Upper lobe of left lung (tissue), 6 donors: Measurements from ENCODE around the gene NBAS. TPM values are rescaled to one million over a fixed set of nuclear protein-coding genes. Genes with fewer than 3 reads are reported as not detected.

Experiments
- ATAC-seq, 2 donors: fragments of 200-7000 bp; cut with Tn5 transposase; one replicate each; pipeline ENCODE4 v1.9.1; 2022; ENCODE audit warnings: mild to moderate bottlenecking in 2 of 2, moderate library complexity in 2 of 2; ENCODE audit not compliant: low FRiP score in 2 of 2
- DNase-seq, 2 donors: peaks; one replicate each; pipeline ENCODE4 v3.0.0-alpha.2; 2019 to 2020
- H3K27ac ChIP-seq, 4 donors: fragments of 200-600 bp; sonication (generic); one replicate each; pipeline ENCODE4 v1.5.1; 2016 to 2019
- H3K27me3 ChIP-seq, 4 donors: fragments of 200-600 bp; sonication (generic); one replicate each; pipeline ENCODE4 v1.5.1; 2017 to 2019
- H3K36me3 ChIP-seq, 4 donors: fragments of 200-600 bp; sonication (generic); one replicate each; pipeline ENCODE4 v1.5.1; 2016 to 2019
- H3K4me1 ChIP-seq, 4 donors: fragments of 200-600 bp; sonication (generic); one replicate each; pipeline ENCODE4 v1.5.1; 2018 to 2019
- H3K4me3 ChIP-seq, 4 donors: fragments of 200-600 bp; sonication (generic); one replicate each; pipeline ENCODE4 v1.5.1; 2017 to 2019; ENCODE audit warnings: mild to moderate bottlenecking in 2 of 4, moderate library complexity in 1 of 4
- H3K9me3 ChIP-seq, 4 donors: fragments of 200-600 bp; sonication (generic); one replicate each; pipeline ENCODE4 v1.5.1; 2018 to 2019
- EP300 ChIP-seq, 4 donors: sonication (generic); formaldehyde crosslinking; IDR thresholded peaks; one replicate each; pipeline ENCODE4 v1.5.1; 2017; ENCODE audit warnings: antibody characterized with exemption in 4 of 4, control low read depth in 2 of 4
- POLR2A ChIP-seq, 4 donors: fragments of 450-650 bp; IDR thresholded peaks; one replicate each; pipeline ENCODE4 v1.5.1; 2016 to 2017; ENCODE audit warnings: antibody characterized with exemption in 4 of 4, mild to moderate bottlenecking in 2 of 4
- POLR2AphosphoS5 ChIP-seq, 2 donors: sonication (generic); formaldehyde crosslinking; IDR thresholded peaks; one replicate each; pipeline ENCODE4 v1.5.1; 2017; ENCODE audit warnings: antibody characterized with exemption in 2 of 2
- WGBS, 2 donors: methylation state at CpG; one replicate each; pipeline ENCODE4 v1.1.5; 2017 to 2018; 5-methylcytosine and 5-hydroxymethylcytosine counted together
- total RNA-seq, 6 donors: library from RNA; depleted of rRNA in 4 of 6; stranded (reverse); fragments of >200 nt in 4 of 6; gene quantifications; one replicate each; pipeline versions ENCODE4 v1.1.0 to v1.2.1, GENCODE V29; 2016 to 2021
- TF ChIP-seq, protein P1 (sequence below), 6 experiments: fragments of 450-650 bp in 4 of 6; fragments of 200-600 bp in 2 of 6; sonication (generic) in 2 of 6; IDR thresholded peaks; one replicate each; pipeline ENCODE4 v1.5.1; 2016 to 2019; ENCODE audit warnings: antibody characterized with exemption in 6 of 6
- donor health status: DM: no; HTN: no; CAD: no; lungs with moderate emphysema.
- donor health status: DM: no; HTN: yes; CAD: no; lungs with severe emphysema.

Gene NBAS
- total RNA-seq, 6 donors from 2014 or later = 33.2 to 75.5 (median 43.1) TPM

DNA sequence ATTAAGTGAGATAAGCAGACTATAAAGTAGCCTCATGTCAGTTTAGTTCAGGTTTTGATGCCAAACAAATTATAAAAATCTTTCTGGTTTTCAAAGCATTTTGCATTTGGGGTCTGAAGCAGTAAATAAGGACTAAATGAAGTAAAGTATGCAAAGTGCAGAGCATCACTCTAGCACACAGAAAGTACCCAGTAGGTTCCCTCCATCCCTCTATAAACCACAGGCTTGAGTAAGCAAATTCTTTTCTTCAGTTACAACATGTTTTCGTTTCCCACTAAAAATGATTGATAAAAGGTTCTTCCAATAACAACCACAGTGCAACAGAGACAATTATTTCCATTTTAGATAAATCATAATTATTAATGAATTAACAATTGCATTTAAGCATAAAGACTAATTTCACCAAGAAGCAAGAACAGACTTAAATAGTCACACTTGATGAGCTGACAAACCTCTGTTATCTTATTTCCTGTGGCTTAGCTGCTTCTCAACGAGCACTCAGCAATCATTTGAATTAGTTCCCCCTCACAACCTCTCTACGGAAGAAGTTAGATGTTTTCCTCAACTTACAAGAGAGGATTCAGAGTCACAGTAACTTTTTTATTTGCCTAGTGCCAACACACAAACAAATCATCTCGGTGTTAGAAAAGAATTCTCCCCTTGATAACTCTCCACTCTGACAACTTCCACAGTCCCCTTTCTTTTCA lies 249.8 kb downstream of the NBAS start:
- no peak for DNase-seq
- no peaks in the 10 kb centered on the region for H3K9me3 ChIP-seq
- no peak for TF ChIP-seq POLR2A (IDR thresholded peaks at IDR 0.05)
- no peak for TF ChIP-seq POLR2AphosphoS5 (IDR thresholded peaks at IDR 0.05)
- TF ChIP-seq, protein P1, sequence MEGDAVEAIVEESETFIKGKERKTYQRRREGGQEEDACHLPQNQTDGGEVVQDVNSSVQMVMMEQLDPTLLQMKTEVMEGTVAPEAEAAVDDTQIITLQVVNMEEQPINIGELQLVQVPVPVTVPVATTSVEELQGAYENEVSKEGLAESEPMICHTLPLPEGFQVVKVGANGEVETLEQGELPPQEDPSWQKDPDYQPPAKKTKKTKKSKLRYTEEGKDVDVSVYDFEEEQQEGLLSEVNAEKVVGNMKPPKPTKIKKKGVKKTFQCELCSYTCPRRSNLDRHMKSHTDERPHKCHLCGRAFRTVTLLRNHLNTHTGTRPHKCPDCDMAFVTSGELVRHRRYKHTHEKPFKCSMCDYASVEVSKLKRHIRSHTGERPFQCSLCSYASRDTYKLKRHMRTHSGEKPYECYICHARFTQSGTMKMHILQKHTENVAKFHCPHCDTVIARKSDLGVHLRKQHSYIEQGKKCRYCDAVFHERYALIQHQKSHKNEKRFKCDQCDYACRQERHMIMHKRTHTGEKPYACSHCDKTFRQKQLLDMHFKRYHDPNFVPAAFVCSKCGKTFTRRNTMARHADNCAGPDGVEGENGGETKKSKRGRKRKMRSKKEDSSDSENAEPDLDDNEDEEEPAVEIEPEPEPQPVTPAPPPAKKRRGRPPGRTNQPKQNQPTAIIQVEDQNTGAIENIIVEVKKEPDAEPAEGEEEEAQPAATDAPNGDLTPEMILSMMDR (IDR thresholded peaks at IDR 0.05) = no peak
- no peak for TF ChIP-seq EP300 (IDR thresholded peaks at IDR 0.05)
- H3K27me3 ChIP-seq = no peaks in the 10 kb centered on the region
- H3K27ac ChIP-seq = no peak overlapping the region
- H3K4me3 ChIP-seq = no peak overlapping the region
- H3K36me3 ChIP-seq = peaks cover 0 to 28% (median 4%) of the 10 kb centered on the region in 4 donors
- ATAC-seq = no peak
- 26 to 30% methylated on average over 4 of the region's 4 CpGs for WGBS, 2 donors
- H3K4me1 ChIP-seq = peaks cover 0 to 6% (median 0%) of the 10 kb centered on the region in 4 donors

DNA sequence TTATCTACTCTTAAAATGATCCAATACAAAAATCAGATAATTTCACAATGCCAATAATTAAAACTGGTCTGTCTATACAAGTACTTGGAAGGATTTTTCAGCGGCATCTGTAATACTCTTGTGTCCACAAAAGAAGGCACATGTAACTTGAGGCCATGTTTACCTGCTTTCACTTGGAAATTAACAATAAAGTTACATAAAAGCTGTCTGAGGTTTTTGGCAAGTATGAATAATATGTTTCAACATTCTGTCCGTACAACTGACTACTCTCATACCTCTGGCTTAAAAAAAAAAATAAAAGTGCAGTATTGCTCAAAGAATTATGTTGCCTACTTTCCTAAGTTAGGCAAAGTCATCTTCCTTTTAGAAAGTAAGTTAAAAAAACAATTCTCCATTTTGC lies 253.6 kb downstream of the NBAS start:
- no peak overlapping the region for H3K4me3 ChIP-seq
- peaks cover 0 to 24% (median 7%) of the 10 kb centered on the region in 4 donors for H3K36me3 ChIP-seq
- DNase-seq = no peak
- TF ChIP-seq POLR2AphosphoS5 (IDR thresholded peaks at IDR 0.05) = no peak
- TF ChIP-seq, protein P1 (IDR thresholded peaks at IDR 0.05) = no peak
- no peak for TF ChIP-seq EP300 (IDR thresholded peaks at IDR 0.05)
- TF ChIP-seq POLR2A (IDR thresholded peaks at IDR 0.05) = no peak
- no peaks in the 10 kb centered on the region for H3K9me3 ChIP-seq
- H3K27ac ChIP-seq = no peak overlapping the region
- WGBS, 2 donors = 38 to 63% methylated on average over 2 of the region's 2 CpGs
- H3K27me3 ChIP-seq = no peaks in the 10 kb centered on the region
- no peak for ATAC-seq
- H3K4me1 ChIP-seq = peaks cover 0 to 6% (median 0%) of the 10 kb centered on the region in 4 donors

DNA sequence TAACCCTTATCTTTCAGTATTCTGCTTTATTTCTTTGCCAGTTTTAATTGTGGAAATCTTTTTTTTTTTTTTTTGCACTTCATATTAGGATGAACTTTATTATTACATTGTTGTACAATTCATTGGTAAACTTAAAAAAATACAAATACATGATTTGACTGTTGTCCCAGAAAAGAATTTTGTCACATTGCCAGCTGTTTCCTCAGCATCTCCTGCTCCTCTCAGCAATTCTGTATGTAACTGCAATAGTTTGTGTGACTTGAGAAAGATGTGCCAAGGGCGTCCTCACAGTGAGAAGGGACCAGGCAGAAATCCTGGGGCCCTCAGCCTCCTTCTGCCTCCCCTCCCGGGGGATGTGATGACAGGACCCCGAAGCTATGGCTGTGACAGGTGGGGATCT lies 254.4 kb downstream of the NBAS start:
- DNase-seq (no peak), ATAC-seq (no peak)
- 75 to 88% methylated on average over 3 of the region's 3 CpGs for WGBS, 2 donors
- Histone ChIP-seq H3K27ac (no peak overlapping the region), H3K4me1 (peaks cover 0 to 4% (median 0%) of the 10 kb centered on the region in 4 donors), H3K36me3 (peaks cover 0 to 29% (median 7%) of the 10 kb centered on the region in 4 donors), H3K27me3 (no peaks in the 10 kb centered on the region), H3K9me3 (no peaks in the 10 kb centered on the region), H3K4me3 (no peak overlapping the region)
- TF ChIP-seq EP300 (IDR thresholded peaks at IDR 0.05) = no peak
- TF ChIP-seq POLR2AphosphoS5 (IDR thresholded peaks at IDR 0.05) = no peak
- TF ChIP-seq, protein P1 (IDR thresholded peaks at IDR 0.05) = no peak
- no peak for TF ChIP-seq POLR2A (IDR thresholded peaks at IDR 0.05)

DNA sequence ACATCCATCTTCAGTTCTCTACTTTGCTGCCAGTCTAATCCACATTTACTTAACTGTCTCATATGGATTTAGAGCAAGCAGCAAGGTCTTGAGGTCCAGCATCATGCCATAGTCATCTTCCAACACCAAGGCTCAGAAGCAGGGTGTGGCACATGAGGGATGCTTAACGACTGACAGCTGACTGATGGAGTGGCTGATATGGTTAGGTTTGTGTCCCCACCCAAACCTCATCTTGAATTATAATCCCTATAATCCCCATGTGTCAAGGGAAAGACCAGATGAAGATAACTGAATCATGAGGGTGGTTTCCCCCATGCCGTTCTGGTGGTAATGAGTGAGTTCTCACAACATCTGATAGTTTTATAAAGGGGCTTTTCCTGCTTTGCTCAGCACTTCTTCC lies 257.3 kb downstream of the NBAS start:
- TF ChIP-seq POLR2A (IDR thresholded peaks at IDR 0.05) (no peak), EP300 (IDR thresholded peaks at IDR 0.05) (no peak)
- TF ChIP-seq, protein P1 (IDR thresholded peaks at IDR 0.05) = no peak
- WGBS, 2 donors = 91 to 100% methylated on average over 2 of the region's 2 CpGs

DNA sequence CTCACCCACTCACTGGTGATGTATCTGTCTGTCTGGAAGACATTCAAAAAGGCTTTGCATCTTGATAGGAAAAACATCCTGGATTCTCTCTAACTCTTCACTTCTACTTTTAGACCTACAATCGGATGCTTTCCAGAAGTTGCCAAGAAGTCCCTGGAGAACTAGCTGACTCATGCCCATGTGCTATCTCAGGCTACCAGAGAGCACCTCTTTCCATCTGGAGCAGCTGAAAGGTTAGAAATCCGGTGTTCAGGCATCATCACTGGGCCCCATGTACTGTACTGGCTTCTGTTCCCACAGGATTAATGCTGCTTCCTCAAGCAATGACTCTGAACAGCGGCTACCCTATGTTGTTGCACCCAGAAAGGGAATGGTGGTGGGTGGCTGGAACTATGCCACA lies 259.0 kb downstream of the NBAS start:
- DNase-seq = no peak
- peaks cover 0 to 33% (median 3%) of the 10 kb centered on the region in 4 donors for H3K36me3 ChIP-seq
- no peaks in the 10 kb centered on the region for H3K4me1 ChIP-seq
- WGBS, 2 donors = 88 to 91% methylated on average over 3 of the region's 3 CpGs
- no peaks in the 10 kb centered on the region for H3K27me3 ChIP-seq
- TF ChIP-seq POLR2A (IDR thresholded peaks at IDR 0.05) (no peak), EP300 (IDR thresholded peaks at IDR 0.05) (no peak), POLR2AphosphoS5 (IDR thresholded peaks at IDR 0.05) (no peak)
- TF ChIP-seq, protein P1 (IDR thresholded peaks at IDR 0.05) = no peak
- H3K27ac ChIP-seq = no peak overlapping the region
- no peak overlapping the region for H3K4me3 ChIP-seq
- no peaks in the 10 kb centered on the region for H3K9me3 ChIP-seq
- no peak for ATAC-seq

More for the DNA sequence above, 257.3 kb downstream of the NBAS start:
- H3K9me3 ChIP-seq = no peaks in the 10 kb centered on the region
- DNase-seq (no peak), ATAC-seq (no peak)
- no peaks in the 10 kb centered on the region for H3K4me1 ChIP-seq
- no peak overlapping the region for H3K4me3 ChIP-seq
- no peak overlapping the region for H3K27ac ChIP-seq
- H3K27me3 ChIP-seq = no peaks in the 10 kb centered on the region
- H3K36me3 ChIP-seq = peaks cover 0 to 34% (median 7%) of the 10 kb centered on the region in 4 donors
